ENCODE results near the gene CYSRT1. TPM values are rescaled to one million over a fixed set of nuclear protein-coding genes. Genes with fewer than 3 reads are reported as not detected.

Gene CYSRT1
- polyA plus RNA-seq, 1 donor (not counting 4 experiments of a cell fraction or from before 2014, with no cell fraction given) = 0.80 TPM

DNA sequence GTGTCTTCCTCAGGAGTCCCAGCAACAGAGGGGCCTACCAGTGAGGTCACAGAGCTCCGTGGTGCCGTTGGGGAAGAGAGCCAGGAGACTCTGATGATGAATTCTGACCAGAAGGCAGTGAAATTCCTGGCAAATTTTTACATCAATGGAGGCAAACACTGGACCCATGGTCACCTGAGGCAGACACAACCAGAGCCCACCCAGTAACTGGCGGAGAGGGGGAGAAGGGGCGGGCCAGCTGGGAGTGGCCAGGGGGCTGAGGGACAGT is 26.2 kb downstream of the CYSRT1 start, which contains the start of gene STPG3:
Gene STPG3 (plus strand): TSS at position 93 of the 268 bp plus-strand sequence. CDS start 1 bp downstream, at position 94.
- Histone ChIP-seq H2AFZ (ENCODE audit: control insufficient read depth, low read length) (no peak within 1 kb of the TSS), H3K9me3 (ENCODE audit: control insufficient read depth, low read depth, low read length) (no peaks in the 10 kb centered on the region), H3K36me3 (ENCODE audit: control insufficient read depth in 2 of 2, extremely low read depth in 1 of 2, insufficient read depth in 2 of 2, low read length in 2 of 2) (peaks cover 0 to under 1% of the 10 kb centered on the region in 2 experiments), H3K79me2 (ENCODE audit: control insufficient read depth, insufficient read depth, low read length) (peaks cover 8% of the 10 kb centered on the region), H3K4me1 (ENCODE audit: control insufficient read depth, extremely low read depth, insufficient read depth, low read length) (peaks cover 7% of the 10 kb centered on the region), H3K4me3 (ENCODE audit: control insufficient read depth in 2 of 3, extremely low read depth in 1 of 3, insufficient read depth in 2 of 3, low read depth in 1 of 3, low read length in 3 of 3) (no peak within 1 kb of the TSS), H3K27ac (ENCODE audit: control insufficient read depth, insufficient read depth, low read length) (no peak within 1 kb of the TSS), H4K20me1 (ENCODE audit: control insufficient read depth, extremely low read depth, insufficient read depth, low read length) (no peaks in the 10 kb centered on the region), H3K4me2 (ENCODE audit: control insufficient read depth, extremely low read depth, insufficient read depth, low read depth, low read length) (no peak within 1 kb of the TSS), H3K9me1 (ENCODE audit: control insufficient read depth, extremely low read depth, insufficient read depth, low read length) (no peaks in the 10 kb centered on the region), H3K9ac (ENCODE audit: control insufficient read depth, extremely low read depth, insufficient read depth, low read length) (no peak within 1 kb of the TSS), H3K27me3 (ENCODE audit: control insufficient read depth, extremely low read depth, insufficient read depth, low read length) (no peaks in the 10 kb centered on the region)
- DNase-seq (ENCODE audit: low read depth, low spot score) = no peak
- no peak for TF ChIP-seq EZH2 (IDR thresholded peaks at IDR 0.05; ENCODE audit: low read length)
- TF ChIP-seq, protein P1, sequence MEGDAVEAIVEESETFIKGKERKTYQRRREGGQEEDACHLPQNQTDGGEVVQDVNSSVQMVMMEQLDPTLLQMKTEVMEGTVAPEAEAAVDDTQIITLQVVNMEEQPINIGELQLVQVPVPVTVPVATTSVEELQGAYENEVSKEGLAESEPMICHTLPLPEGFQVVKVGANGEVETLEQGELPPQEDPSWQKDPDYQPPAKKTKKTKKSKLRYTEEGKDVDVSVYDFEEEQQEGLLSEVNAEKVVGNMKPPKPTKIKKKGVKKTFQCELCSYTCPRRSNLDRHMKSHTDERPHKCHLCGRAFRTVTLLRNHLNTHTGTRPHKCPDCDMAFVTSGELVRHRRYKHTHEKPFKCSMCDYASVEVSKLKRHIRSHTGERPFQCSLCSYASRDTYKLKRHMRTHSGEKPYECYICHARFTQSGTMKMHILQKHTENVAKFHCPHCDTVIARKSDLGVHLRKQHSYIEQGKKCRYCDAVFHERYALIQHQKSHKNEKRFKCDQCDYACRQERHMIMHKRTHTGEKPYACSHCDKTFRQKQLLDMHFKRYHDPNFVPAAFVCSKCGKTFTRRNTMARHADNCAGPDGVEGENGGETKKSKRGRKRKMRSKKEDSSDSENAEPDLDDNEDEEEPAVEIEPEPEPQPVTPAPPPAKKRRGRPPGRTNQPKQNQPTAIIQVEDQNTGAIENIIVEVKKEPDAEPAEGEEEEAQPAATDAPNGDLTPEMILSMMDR (optimal IDR thresholded peaks at IDR 0.05 in 1 of 3, IDR thresholded peaks at IDR 0.05 in 1 of 3, conservative IDR thresholded peaks at IDR 0.05 in 1 of 3; ENCODE audit: extremely low read depth in 1 of 3, insufficient read depth in 2 of 3, low read length in 3 of 3) = no peak
- no peak for FAIRE-seq
- dilution Hi-C loops (cut with MboI; ENCODE audit: extremely low pct_ligation_motif_present, low sequenced_read_pairs) = no loop called here

GRCh38 chr9:137251490-137252268 is 26.7 kb downstream of the CYSRT1 start:
- peaks cover 0 to 5% of the 10 kb centered on the region in 2 experiments for H3K36me3 ChIP-seq (ENCODE audit: control insufficient read depth in 2 of 2, extremely low read depth in 1 of 2, insufficient read depth in 2 of 2, low read length in 2 of 2)
- no peak overlapping the region for H2AFZ ChIP-seq (ENCODE audit: control insufficient read depth, low read length)
- dilution Hi-C loops (cut with MboI; ENCODE audit: extremely low pct_ligation_motif_present, low sequenced_read_pairs) = no loop called here
- H3K4me1 ChIP-seq (ENCODE audit: control insufficient read depth, extremely low read depth, insufficient read depth, low read length) = peaks cover 13% of the 10 kb centered on the region
- no peak for DNase-seq (ENCODE audit: low read depth, low spot score)
- H3K79me2 ChIP-seq (ENCODE audit: control insufficient read depth, insufficient read depth, low read length) = peaks cover 14% of the 10 kb centered on the region
- no peak for TF ChIP-seq EZH2 (IDR thresholded peaks at IDR 0.05; ENCODE audit: low read length)
- TF ChIP-seq, protein P1 (optimal IDR thresholded peaks at IDR 0.05 in 1 of 3, IDR thresholded peaks at IDR 0.05 in 1 of 3, conservative IDR thresholded peaks at IDR 0.05 in 1 of 3; ENCODE audit: extremely low read depth in 1 of 3, insufficient read depth in 2 of 3, low read length in 3 of 3) = no peak
- no peak for FAIRE-seq
- no peak overlapping the region for H3K4me3 ChIP-seq (ENCODE audit: control insufficient read depth in 2 of 3, extremely low read depth in 1 of 3, insufficient read depth in 2 of 3, low read depth in 1 of 3, low read length in 3 of 3)
- no peaks in the 10 kb centered on the region for H3K27me3 ChIP-seq (ENCODE audit: control insufficient read depth, extremely low read depth, insufficient read depth, low read length)
- H3K27ac ChIP-seq (ENCODE audit: control insufficient read depth, insufficient read depth, low read length) = no peak overlapping the region
- no peak overlapping the region for H3K4me2 ChIP-seq (ENCODE audit: control insufficient read depth, extremely low read depth, insufficient read depth, low read depth, low read length)
- H3K9ac ChIP-seq (ENCODE audit: control insufficient read depth, extremely low read depth, insufficient read depth, low read length) = no peak overlapping the region
- H3K9me1 ChIP-seq (ENCODE audit: control insufficient read depth, extremely low read depth, insufficient read depth, low read length) = no peaks in the 10 kb centered on the region
- H3K9me3 ChIP-seq (ENCODE audit: control insufficient read depth, low read depth, low read length) = no peaks in the 10 kb centered on the region
- H4K20me1 ChIP-seq (ENCODE audit: control insufficient read depth, extremely low read depth, insufficient read depth, low read length) = no peaks in the 10 kb centered on the region
